Posterior cingulate gyrus (tissue), 11 donors: Measurements from ENCODE around the gene RIPOR2.

Experiments
- DNase-seq, 10 donors: peaks; one replicate each; pipeline versions ENCODE4 v3.0.0 to v3.0.0-alpha.2; 2020 to 2021; ENCODE audit warnings: mixed read lengths in 3 of 10
- intact Hi-C: fragments of 100-400 bp; cut with DNase I; formaldehyde crosslinking; loops from one replicate; pipeline ENCODE4 v1.15.1; 2023

The RIPOR2 gene

DNA sequence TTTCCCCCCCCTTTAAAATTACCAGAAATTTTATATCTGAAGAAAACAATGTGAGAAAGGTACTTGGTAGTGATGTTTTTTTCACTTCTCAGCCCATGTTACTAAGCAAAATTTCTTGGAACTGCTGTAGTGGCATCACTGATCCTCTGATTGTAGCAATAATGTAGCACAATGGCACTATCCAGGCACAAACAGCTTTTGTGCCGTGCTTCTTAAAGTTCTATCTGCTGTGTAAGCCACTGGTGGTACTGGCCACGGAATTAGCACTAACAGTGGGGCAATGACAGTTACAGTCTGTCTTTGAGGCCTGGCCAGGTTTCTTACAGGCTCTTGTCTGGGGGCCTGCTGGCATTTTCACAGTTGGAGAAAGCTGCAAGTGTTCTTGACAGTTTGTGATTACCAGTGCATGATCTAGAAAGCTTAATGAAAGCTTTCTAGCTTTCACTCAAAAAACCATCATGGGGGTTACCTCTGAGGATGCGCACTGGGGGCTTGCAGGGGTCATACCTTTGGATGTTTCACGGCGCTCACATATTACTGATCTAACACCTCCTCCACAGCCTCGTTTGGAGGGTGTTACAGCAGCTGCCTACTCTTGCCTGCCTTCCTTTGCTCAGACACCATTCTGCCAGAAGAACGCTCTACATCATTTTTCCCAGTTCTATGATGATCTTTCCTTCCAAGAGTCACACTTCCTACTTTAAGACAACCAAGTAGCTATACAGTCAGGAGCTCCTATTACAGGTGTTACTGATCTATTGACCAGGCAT, 78.7 kb downstream of the RIPOR2 start:
- intact Hi-C loops, result loop anchor here (1.0 to 5.0 kb wide), 4 partner anchors 55 to 213 kb away; no protein-coding TSS in a partner anchor
- peak in 4 of 10 donors; percentile 19 to 74 (median 40) for DNase-seq

DNA sequence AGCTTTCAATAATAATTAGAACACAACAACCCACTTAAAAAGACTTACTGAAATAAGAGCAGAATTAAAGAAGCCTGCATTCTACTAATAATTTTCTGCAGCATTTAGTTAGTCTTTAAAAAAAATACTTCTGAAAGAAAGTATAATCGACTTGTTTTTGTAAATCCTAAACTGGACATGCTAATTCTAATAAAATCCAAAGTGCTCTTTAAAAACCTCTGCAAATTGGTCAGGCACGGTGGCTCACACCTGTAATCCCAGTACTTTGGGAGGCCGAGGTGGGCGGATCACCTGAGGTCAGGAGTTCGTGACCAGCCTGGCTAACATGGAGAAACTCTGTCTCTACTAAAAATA, 79.5 kb downstream of the RIPOR2 start:
- no peak for DNase-seq
- intact Hi-C loops, result loop anchor here (1.0 to 5.0 kb wide), 4 partner anchors 56 to 214 kb away; no protein-coding TSS in a partner anchor

DNA sequence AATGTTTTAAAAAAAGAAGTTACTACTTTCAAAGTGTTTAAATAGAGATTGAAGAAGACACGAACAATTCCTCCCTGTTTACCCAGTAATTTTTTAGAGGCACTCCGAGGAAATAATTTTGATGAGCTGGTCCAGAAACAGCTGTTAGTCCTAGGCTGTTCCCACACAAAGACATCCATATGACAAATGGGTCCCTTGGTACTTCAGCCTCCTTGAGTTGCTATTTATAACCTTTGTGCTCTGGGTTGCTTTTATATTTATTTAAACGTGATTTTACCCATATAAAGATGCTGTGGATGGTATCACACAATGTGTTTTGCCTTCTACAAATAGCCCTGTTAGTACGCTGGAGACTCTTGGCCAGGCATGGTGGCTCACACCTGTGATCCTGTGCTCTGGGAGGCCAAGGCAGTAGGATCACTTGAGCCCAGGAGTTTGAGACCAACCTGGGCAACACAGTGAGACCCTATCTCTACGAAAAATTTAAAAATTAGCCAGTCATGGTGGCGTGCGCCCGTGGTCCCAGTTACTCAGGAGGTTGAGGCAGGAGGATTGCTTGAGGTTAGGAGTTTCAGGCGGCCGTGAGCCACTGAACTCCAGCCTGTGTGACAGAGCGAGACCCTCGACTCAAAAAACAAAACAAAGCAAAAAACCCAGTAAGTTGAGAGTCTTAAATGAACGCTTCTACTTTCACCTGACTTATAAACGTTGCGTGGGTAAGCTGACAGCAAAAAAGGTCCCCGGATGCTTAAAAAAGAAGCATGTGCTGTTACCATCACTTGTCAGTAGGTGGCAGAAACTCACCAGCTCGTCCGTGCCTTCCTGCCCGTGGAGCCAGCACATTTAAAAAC, 80.1 kb downstream of the RIPOR2 start:
- peak in 8 of 10 donors; percentile 34 to 93 (median 48) for DNase-seq
- intact Hi-C loops, result loop anchor here (1.0 to 5.0 kb wide), 4 partner anchors 57 to 215 kb away; no protein-coding TSS in a partner anchor

DNA sequence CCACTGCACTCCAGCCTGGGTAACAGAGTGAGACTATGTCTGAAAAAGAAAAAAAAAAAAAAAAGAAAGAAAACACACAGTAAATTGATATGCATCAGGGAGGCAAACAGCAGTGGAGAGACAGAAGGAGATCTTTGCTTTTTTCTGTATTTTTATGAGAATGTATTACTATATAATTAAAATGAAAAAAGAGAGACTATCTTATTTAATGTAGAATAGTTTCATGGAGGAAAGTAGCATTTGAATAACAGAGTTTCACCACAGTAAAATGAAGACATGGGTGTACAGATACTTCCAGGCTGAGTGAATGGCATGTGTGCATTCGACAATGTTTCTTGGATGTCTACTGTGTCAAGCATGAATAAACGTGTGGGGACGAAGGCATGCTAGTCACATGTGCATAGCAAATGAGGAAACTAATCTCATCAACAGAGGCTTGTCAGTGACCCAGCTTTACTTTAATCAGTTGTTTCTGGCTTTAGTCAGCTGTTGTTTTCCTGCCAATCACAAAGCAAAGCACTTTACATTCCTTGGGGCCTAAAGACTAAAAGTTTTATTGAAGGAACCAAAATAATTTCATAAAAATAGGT, 81.6 kb downstream of the RIPOR2 start:
- intact Hi-C loops, result no loop called here
- DNase-seq, result no peak

DNA sequence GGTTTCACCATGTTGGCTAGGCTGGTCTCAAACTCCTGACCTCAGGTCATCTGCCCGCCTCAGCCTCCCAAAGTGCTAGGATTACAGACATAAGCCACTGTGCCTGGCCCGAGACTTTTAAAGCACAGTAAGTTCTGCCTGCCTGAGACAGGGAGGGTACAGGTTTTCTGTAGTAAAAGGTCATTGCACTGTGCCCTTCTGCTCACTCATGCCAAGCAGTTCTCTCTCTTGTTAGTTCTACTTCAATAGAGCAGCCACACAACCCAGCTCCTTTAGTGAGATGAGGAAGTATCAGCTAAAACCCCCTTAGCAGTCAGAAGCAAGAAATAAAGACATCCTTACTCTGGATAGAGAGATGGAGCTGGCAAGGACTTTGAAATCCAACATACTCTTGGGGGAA, 84.7 kb downstream of the RIPOR2 start:
- intact Hi-C loops, result no loop called here
- no peak for DNase-seq

DNA sequence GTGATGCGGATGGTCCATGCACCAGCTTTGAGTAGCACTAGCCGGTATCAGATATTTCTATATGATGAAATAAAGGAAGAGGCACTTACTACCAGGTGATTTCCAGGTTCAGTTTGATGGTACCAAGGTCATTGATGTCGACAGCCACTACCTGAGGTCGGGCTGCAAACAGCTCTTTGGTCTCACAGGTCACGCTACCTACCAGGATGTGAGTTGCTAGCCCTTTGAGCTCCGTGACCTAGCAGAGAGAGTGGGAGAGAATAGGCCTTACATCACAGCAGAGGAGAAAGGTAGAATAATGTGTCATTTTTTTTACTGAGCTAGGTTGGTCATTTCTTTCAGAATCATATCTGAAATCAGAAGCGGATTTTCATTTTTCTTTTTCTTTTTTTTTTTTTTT, 86.0 kb downstream of the RIPOR2 start:
- no peak for DNase-seq
- intact Hi-C loops, result no loop called here

DNA sequence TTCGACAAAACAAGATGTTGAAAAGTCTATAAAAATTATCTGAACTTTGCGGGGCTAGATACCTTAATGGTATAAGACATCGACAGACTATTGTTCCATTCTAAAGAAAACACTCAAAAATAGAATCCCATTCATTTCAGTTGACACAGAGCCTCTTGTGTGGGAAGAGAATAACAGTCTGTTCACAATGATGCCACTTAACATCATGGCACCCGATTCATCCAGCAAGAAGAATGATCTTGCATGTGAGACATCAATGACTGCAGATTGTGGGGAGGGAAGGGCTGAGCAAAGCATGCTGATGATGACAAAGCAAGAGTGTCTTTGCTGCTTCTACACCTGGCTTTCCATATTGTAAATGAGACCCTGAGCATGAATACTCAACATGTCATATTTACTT, 87.3 kb downstream of the RIPOR2 start:
- intact Hi-C loops, result no loop called here
- DNase-seq, result no peak

DNA sequence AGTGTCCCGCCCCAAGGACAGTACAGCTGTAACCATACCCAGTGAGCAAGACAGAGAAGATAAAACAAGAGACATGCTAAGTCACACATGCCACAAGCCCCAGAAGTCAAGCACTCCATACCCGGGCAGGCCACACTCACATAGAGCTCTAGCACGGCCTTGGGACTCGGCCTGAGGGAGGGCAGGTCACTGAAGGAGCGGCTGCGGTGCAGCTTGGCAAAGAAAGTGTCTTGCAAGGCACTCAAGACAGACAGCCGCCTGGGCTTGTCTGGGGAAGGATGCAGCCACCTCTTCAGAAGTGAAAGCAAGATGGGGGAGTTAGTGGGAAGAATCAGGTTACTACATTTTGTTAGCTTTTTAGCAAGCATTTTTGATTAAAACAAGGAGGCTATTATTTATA, 88.4 kb downstream of the RIPOR2 start:
- peak in 1 of 10 donors; percentile 74 for DNase-seq
- intact Hi-C loops, result no loop called here

DNA sequence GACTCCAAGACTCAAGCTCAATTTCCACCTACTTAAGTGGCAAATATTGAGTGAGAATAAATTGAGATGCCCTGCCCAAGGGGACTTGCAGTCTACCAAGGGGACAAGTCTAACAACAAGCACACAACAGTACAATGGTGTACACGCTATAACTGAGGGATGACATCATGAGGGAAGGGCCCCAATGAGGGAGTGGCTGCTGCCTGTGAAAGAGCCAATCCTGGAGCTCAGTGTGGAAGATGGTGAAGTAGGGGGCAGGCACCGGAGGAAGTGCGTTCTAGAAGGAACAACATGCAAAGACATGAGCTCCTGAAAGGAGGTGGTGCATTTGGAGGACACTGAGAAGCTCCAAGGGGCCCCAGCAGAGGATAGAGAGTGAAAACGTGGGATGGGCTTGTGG, 90.2 kb downstream of the RIPOR2 start:
- no peak for DNase-seq
- intact Hi-C loops, result no loop called here

DNA sequence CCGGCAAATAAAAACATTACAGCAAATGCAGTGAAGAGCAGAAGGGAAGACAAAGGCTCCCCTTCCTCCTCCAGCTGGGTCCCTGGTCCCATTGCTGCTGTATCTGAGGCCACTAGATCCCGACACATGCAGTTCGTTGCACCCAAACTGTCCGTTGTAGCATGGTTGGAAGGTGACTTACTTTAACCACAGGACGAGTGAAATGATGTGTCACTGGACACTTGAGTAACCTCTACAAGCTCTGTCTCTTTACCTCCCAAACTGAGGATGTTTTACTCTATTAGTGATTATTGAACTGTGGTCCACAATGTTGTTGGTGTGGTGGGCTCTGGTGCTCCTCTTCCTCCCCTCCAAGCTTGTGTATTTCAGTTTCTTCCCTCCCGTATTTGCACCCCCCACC, 90.9 kb downstream of the RIPOR2 start:
- intact Hi-C loops, result no loop called here

DNA sequence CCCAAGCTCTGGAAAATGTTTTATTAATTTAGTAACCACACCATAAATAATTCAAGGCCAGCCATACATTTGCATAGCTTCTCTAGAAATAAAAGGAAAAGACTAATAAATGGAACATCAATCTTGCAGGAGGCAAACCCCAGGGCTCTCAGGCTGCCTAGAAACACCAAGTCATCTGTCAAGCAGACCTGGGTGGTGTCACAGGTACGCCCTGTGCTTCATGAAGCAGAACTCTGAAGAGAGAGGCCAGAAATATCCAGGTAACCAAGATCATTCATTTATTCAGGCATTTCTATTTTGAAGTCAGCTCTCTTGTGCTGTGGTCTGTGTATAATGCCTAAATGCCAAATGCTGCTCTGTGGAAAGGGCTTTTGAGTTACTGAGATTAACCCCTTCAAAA, 91.7 kb downstream of the RIPOR2 start:
- DNase-seq, result no peak
- intact Hi-C loops, result no loop called here

More for the DNA sequence above, 90.9 kb downstream of the RIPOR2 start:
- DNase-seq, result no peak

DNA sequence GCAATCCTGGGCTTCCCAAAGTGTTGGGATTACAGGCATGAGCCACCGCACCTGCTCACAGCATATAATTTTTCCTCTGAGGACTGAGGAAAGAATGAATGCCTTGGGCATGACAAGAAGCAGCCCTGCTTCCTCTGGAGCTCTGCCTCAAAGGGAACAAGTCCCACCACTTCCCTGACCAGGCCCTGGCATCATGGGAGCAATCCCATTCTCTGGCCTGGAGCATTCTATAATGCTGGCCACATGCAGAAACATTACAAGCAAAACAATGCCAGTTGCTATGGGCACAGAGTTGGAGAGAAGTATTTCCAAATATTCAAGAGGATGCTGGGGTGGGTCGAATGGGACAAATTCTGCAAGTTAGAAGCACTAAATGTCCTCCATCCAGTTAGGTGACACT, 95.6 kb downstream of the RIPOR2 start:
- intact Hi-C loops, result no loop called here
- DNase-seq, result peak in 1 of 10 donors; percentile 60

DNA sequence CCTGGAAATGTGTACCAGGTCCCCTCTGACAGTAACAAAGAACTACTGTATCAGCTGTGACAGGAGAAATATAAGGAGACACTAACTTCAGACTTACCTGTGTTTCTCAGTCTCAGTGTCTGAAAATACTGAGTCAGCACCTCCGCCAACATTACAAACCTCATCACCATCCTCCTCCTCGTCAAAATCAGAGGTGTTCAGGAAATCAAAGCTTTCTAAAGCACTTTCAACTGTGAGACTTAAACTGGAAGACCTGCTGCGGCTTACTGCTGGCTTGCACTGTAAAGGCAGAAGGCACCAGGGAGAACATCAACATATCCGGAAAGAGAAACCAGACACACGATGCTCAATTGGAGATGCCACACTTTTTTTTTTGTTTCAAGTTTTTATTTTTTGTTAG, 96.8 kb downstream of the RIPOR2 start:
- no peak for DNase-seq
- intact Hi-C loops, result no loop called here

DNA sequence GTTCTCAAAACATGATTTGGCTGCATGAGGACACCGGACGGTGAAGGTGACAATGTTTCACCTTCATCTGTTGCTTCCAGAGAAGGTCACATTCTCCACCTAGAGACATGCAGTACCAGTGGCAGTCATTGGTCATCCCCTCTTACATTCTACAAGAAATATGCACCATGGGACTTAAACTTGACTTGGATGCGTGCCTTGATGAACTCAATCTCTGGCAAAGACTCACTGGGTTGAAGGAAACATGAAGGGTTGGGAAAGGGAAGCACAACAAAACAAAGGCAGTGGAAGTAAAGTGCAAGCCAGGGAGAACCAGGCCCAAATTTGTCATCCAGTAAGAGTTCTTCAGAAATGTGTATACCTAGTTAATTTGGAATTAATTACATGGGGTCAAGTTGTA, 97.7 kb downstream of the RIPOR2 start:
- no peak for DNase-seq
- intact Hi-C loops, result no loop called here

DNA sequence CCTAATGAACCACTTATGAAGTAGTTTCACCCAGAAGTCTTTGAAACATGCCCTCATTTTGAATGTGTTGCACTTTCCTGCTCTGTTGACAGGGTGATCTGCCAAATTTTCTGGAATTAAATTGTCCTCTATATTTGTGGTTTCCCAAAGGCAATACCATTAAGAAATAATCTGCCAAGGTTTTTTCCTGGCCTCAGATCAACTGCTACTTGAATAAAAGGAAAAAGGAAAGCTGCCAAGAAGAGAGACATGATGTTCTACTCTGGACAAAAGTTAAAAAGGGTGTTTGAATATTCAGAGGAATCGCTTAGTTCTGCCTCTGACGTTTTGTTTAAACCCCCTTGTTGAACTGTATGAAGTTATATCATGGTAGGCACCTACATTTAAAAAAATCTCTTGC, 99.7 kb downstream of the RIPOR2 start:
- intact Hi-C loops, result no loop called here
- no peak for DNase-seq

DNA sequence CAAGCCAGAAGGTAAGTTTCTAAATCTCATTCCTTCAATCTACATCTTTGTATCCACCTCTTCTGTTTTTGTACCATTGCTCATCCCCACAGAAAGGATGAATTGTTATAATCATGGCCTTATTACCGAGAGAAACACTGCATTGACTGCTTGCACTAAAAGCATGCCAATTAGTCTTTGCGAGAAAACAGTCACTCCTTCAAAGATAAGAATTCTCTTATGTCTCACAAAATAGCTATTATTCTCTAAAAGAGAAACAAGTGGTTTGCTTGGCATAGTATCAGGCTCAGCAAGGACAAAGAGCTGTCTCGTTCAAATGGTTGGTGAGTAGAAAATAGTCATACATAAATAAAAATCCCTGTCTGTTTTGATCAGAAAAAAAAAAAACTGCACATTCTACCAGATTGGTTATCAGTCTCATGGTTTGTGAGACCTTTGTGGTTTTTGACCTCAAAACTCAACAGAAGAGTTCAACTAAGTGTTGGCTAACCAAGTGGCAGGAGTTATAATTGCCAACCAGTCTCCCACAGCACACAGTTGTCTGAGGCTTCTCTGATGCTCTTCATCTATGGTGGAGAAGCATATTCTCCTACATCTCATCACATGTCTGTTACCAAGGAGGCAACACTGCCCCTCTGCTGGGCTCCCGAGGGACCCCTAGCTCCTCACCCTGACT, 101.9 kb downstream of the RIPOR2 start:
- intact Hi-C loops, result no loop called here
- DNase-seq, result peak in 1 of 10 donors; percentile 36

DNA sequence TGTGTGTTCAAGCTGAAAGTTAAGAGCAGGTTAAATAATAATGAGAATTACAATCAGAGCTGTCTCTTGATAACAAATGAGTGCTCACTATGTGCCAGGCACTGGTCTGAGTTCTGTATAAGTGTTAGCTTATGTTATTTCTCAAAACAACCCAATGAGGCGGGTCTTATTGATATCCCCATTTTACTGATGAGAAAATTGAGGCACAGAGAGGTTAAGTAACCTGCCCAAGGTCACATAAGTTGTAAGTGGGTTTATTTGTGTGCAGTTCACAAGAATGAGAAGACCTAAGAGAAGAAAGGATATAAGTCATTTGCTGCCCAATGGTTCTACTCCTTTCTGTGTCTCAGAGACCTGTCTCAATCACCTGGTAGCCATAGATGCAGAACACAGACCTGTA, 103.0 kb downstream of the RIPOR2 start:
- intact Hi-C loops, result no loop called here
- DNase-seq, result no peak

DNA sequence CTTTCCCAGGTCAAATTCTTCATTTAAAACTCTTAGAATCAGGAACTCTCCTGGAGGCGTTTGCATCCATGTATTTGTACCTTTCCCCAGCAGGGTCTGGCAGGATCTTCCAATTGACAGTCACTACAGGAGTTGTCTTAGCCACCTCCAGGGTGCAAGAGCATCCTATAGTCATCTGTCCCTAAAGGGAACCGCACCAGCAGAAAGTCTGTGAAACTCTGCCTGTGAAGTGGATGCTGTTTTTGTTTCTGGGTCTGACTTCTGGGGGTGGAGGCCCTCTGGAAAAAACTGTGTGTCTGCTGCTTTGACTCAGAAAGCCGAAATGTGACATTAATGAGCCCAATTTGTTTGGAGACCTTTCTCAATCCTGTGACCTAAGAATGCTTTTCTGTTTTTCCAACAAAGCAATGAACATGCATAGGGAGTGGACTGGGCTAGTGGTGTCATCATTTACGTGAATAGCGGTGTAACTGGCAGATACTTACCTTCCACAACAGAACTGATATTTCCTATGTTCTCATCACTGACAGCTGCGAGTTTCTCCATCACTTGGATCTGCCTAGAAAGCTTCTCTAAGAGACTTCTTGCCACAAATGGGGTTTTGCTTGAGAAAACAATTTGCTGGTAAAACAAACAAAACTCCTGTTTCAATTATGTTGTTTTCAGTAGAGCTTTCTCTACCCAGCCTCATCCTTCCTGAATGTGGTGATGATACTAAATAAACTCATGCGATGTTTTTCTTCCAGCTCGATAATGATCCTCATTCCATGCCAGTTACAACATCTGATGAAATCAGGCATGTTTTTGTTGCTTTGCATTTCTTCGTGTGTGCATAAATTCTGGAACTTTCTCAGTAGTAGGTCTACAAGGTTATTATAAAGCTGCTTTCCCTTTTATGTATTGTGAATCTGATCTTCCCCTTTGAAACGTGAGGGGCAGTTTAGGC, 103.7 kb downstream of the RIPOR2 start:
- intact Hi-C loops, result no loop called here
- DNase-seq, result no peak

DNA sequence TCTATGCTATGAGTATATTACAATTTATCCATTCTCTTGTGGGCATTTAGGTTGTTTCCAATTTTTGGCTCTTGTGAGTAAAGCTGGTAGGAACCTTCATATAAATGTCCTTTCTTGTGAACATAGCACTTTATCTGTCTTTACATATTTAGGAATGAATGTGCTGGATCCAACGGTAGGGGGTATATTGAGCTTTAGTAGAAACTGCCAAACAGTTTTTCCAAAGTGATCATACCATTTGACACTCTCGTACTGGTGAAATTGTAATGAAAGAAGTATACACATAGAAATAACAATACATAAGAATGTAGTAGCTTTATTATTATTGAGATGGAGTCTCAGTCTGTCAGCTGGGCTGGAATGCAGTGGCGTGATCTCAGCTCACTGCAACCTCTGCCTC, 106.1 kb downstream of the RIPOR2 start:
- DNase-seq, result no peak

DNA sequence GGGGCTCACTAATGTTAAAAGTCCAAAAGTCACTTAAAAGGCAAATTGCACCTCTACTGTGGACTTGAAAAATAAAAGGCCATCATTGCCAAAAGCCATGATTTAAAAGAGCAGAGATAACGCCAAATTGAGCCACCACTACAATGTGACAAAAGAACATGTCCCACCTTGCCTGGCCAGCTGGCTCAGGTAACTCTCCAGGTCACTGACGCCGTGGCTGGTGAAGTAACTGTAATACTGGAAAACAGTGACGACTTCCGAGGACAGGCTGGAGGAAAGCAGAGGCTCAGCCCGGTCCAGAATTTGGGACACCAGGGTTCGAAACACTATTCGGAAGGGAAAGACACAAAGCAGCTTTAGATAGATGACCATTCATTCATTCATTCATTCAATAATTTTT, 107.8 kb downstream of the RIPOR2 start:
- intact Hi-C loops, result no loop called here
- DNase-seq, result no peak

More for the DNA sequence above, 106.1 kb downstream of the RIPOR2 start:
- intact Hi-C loops, result no loop called here
